ENCODE results near the gene HSPBAP1.
"Not testable (repeated sequence)": the region's sequence is repeated elsewhere in the genome, so short reads cannot be mapped to it uniquely, and the experiment has no call there.

The HSPBAP1 gene

DNA sequence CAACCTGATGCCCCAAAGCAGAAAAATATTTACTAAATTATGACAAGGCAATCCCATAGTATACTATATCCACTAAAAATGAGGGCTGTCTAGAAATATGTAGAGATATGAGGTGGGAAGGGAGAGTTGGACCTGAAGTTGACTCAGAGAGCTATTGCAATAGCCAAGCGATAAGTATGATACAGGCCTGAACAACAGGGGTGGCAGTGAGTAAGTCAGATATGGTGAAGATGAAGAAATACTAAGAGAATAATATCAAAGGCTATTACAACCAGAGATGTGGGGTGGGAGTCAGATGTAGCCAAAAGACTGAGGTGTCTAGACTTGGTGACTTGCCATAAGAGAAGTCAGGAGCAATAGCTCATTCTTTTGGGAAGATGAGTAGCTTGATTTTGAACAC, 9.2 kb downstream of the HSPBAP1 start:
- DNase-seq (ENCODE audit: low spot score) = peak; percentile 21

DNA sequence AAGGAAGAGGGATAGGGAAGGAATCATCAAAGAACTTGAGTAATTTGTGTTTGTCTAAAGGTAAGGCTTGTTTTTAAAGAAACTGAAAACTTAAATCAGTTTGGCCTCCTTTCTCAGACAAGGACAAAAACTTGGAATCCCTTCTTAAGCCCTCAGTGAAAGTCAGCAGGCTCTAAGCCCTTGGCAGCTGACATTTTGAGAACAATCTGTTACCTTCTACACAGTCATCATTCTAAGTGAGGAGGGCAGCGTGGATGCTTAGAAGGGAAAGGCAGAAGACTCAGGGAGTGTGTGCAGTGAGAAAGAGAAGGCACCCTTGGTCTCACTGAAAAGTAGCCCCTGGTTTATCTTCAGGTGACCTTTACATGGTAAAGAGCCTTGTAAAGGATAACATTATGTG, 10.8 kb downstream of the HSPBAP1 start:
- DNase-seq (ENCODE audit: low spot score) = no peak

DNA sequence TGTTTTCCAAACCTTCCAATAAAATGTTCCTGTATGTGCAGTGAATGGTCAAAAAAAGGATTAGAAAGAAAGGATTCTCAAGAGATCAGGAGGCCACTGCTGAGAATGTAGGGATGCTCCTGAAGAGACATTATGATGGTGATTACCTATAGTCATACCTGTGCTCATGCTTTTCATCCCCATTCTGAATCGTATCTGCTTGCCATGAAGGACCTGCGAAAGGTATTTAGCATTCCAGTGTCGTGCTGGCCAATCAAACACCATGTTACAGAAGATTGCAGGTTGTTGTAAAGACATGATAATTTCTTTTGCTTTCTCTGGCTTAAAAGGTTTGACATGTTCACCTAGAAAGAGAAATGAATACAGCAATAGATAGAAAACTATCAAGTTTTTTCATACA, 16.1 kb downstream of the HSPBAP1 start:
- DNase-seq (ENCODE audit: low spot score) = no peak

DNA sequence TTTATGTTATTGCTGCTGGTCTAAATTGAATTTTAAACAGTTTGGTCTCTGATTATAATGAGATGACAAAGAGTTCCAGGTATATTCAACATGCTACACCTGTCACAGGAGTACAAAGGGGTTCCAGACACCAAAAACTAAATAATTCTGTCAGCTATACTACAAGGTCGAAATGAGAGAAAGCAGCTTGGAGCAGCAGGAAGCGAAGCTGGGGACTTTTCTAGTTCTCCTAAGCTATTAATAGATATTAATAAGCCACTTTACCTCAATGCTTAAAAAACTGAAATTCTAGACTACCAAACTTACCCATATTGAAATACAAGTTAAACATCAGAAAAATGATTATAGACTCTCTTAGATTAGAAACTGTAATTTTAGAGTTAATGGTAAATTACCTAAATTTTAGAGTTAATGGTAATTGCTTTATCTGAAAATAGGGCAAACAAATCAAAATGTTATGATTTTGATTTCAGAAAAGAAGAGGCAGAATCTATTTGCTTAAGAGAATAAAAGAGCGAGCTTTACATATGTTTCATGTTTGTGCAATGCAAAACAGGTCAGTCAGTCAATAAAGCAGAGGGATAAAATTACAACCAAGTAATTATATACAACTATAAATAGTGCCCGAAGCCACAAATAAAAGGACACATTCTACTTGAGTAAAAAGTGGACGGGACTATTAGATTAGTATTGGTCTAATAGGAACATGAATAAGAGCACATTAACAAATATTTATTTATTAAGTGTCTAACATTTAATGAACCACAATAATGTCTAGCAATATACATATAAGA, 16.8 kb downstream of the HSPBAP1 start:
- no peak for DNase-seq (ENCODE audit: low spot score)

DNA sequence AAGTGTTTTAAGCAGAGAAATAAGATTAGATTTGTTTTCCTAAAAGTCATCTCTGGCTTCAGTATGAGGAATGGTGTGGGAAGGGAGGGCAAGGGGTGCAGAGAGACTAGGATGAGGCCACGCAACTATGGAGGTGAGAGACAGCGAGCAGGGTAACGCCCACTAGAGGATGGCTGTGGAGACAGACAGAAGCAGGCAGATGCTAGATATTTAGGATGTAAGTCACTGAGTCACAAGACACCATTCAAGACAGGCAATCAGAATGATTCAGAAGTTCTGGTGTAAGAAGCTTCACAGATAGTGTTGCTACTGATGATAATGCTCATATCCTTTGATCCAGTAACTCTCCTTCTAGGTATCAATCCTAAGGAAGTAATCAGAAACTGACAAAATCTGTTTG, 19.1 kb downstream of the HSPBAP1 start:
- no peak for DNase-seq (ENCODE audit: low spot score)

DNA sequence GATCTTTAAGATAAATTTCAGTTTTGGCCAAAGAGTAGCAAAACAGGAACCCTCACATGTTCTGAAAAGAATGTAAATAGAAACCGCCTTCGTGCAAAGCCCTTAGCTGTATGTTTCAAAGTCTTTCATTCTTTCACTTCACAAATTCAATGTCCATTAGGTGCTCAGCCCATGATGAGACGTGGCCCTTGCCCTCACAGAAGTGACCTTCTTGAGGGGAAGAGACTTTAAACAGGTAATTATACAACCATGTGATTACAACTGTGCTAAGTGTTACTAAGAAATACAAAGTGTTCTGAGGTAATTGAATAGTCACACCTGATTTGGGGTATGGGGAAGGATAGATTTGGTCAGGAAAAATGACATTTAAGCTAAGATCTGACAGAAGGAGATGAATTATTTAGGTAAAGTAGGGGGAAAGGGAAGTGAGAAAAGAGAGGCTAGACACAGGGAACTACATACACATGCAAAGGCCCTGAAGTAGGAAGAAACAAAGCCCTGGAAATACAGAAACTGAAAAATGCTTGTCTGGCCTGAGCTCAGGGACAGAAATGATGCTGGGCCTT, 19.6 kb downstream of the HSPBAP1 start:
- no peak for DNase-seq (ENCODE audit: low spot score)

DNA sequence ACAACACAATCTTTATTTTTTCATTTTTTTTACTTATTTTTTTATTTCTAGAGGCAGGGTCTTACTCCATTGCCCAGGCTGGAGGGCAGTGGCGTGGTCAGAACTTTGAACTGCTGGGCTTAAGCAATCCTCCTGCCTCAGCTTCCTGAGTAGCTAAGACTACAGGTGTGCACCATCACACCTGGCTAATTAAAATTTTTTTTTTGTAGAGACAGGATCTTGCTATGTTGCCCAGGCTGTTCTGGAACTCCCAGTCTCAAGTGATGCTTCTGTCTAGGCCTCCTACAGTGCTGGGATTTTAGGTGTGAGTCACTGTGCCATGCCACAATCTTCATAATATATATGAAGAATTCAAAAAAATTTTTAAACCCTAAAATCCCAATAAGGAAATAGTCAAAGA, 20.8 kb downstream of the HSPBAP1 start:
- DNase-seq (ENCODE audit: low spot score) = no peak

DNA sequence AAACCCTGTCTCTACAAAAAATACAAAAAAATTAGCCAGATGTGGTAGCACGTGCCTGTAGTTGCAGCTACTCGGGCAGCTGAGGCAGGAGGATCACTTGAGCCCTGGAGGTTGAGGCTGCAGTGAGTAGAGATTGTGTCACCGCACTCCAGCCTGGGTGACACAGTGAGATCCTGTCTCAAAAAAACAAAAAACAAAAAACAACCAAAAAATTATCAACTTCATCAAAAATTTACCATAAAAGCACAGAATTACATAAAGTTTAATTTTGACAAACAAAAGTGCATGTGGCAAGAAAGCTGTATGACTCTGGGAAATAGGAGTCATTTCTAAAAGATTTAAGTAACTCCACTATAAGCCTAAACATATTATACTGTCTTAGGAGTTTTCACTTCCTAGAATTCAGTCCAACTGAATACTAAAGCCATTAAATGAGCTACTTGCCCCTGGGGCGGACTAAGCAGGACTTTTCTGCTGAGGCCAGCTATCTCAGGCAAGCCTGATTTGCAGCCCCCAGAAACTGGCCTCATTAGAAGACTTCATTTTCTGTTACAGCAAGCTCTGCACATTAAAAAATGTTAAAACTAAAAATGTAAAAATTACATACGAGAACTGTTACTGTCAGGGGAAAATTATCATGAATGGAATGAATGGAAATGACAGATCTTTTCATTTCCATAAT, 23.0 kb downstream of the HSPBAP1 start:
- DNase-seq (ENCODE audit: low spot score) = no peak

DNA sequence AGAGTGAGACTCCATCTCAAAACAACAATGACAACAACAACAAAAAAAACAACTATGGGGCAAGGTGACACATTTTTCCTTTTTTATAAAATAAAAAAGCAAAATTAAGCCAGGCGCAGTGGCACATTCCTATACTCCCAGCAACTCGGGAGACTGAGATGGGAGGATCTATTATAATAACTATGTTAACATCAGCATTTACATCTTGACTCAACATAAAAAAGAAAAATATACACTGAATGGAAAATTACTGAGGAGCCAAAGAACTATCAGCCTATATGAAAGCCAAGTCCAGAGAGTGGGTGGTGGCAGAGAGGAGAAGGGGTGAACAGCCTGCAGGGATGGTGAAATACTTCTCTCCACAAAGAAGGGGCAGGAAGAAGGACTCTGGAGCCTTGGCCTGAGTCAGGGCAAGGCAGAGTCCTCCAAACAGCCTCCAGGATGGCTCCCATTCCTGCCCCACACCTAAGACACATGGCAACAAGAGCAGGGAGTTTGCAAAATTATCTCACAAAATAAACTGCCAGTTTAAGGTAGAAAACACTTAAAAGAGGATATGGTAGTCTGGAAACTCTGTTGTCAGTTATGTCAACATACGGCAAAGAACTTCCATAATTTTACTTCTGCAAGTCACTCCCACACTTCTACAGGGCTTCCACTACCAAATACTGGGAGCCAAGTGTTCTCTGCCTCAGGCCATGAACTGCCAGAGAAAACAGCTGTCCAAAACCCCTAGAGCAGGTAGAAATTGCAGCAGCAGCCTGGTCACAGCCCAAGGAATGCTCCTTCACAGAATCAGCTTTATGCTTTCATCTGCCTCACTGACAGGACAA, 25.9 kb downstream of the HSPBAP1 start:
- no peak for DNase-seq (ENCODE audit: low spot score)

DNA sequence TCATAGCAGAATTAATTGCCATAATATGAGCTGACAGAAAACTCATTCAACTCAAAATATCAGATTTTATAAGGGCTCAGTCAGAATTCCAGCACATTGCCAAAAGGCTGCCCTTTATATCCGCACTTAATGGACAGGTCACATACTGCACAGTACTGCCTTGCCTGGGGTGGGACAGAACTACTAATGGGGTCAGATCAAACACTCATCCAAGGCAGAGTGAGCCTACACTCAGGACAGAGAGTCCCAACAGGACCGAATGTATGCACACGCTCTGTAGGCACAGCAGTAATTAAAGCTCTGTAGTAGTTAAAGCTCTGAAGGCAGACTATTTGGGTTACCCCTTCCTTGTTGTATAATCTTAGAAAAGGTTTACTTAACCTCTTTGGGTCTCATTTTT, 27.2 kb downstream of the HSPBAP1 start:
- no peak for DNase-seq (ENCODE audit: low spot score)

DNA sequence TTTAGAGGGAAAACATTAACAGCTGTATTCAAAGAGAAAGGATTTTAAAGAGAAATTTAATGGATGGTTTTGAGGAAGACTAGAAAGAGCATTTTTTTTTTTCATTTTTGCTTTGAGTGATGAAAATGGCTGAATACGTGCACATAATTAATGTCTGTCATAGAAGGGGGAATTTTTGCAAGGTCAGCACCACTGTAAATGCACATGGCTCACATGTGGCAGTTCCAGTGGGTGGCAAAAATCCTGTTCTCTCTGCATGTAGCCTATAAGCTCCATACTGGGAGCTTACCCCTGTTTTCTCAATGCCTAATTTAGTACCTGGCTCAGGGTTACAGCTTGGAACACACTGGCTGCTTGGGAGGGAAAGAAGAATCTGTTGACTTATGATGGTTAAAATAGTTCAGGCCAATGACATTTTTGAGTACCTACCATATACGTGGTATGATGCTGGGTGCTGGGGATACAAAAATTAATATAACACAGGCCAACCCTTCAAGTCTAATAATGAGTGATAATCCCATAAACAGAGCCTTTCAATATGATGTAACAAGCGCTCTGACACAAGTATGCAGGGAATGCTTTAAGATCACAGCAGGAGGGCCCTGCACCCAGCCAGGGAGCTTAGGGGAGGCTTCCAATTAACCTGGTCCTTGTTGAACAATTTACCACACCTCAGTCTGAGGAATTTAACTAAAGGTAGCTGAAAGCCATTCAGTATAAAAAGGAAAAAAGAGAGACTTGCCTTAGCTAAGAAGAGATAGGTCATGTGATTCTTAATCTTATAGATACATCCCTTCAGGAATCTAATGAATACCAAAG, 33.0 kb downstream of the HSPBAP1 start:
- DNase-seq (ENCODE audit: low spot score) = no peak

DNA sequence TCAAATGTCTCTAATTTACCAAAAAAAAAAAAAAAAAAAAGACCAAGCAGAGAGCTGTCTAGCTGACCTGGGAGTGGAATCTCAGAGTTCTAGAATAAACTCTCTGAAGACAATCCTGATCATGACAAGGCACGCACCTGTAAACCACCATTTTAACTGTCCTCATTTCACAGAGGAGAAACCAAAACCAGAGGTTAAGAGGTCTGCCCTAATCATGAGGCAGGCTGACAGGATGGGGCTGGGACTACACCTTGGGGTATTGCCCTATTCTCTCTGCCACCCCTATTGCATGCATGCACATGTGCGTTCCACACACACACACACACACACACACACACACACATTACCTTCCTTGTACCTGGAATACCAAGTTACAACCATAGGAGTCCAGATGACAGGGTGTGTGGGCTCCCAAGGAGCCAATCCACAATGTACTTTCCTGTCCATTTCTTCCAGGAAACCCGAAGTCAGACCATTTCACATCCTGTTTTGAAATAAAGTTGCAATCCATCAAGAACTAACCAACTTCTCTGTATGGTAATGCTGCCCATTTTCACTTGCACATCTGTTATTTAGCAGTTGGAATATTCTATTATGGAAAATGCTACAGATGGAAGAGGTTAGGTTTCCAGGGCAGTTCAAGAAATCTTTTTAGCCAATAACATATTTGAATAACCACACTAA, 34.6 kb downstream of the HSPBAP1 start:
- DNase-seq (ENCODE audit: low spot score) = no peak

DNA sequence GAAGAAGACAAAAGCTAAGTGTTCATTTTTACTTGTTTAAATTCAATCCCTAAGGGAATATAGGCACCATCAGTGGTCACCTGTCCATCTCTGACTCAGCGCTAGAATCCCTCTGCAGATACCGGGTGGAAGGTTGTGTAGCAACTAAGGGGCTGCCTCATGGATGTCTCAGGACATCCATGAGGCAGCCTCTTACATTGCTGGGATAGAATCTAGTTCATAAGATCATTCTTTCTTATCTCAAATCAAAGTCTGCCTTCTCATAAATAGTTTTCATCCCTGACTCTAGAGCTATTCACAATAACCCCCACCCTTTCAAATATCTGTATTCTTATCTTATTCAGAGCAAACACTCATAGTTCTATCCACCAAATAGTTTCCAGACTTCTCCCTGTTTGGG, 38.1 kb downstream of the HSPBAP1 start:
- no peak for DNase-seq (ENCODE audit: low spot score)

DNA sequence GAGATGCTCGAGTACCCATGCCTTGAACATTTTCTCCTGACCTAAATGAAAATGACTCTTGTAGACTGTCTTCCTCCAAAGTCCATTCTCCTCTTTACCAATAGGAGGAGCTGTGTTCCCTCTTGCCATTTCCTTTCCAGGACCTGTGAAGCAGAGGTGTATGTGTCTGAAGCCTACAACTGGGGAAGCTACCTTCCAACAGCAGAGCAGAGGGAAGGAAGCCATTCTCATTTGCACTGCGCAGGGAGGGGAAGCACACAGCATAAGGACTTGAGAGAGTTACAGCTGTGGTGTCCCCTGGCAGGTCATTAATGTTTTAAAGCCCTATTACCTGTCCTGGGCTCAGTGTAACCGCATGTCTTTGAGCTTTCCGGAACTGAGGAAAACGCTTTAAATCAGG, 38.7 kb downstream of the HSPBAP1 start:
- DNase-seq (ENCODE audit: low spot score) = peak; percentile 27

DNA sequence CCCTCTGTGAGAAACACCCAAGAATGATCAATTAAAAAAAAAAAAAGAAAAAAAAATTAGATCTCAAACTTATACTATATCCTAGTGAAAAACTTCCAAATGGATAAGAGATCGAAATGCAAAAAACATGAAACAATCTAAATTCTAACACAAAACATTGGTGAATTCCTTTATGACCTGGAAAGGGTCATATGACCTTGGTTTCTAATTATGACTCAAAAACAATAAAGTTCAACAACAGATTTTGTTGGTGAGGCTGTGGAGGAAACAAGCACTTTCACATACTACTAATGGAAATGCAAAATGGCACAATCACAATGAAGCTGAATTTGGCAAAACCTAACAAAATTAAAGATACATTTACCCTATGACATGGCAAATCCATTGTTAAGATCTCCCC, 45.3 kb downstream of the HSPBAP1 start:
- DNase-seq (ENCODE audit: low spot score) = no peak

DNA sequence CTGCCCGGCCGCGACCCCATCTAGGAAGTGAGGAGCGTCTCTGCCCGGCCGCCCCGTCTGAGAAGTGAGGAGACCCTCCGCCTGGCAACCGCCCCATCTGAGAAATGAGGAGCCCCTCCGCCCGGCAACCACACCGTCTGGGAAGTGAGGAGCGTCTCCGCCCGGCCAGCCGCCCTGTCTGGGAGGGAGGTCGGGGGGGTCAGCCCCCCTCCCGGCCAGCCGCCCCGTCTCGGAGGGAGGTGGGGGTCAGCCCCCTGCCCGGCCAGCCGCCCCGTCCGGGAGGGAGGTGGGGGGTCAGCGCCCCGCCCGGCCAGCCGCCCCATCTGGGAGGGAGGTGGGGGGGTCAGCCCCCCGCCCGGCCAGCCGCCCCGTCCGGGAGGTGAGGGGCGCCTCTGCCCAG, 46.3 kb downstream of the HSPBAP1 start:
- DNase-seq (ENCODE audit: low spot score) = not testable (repeated sequence)

DNA sequence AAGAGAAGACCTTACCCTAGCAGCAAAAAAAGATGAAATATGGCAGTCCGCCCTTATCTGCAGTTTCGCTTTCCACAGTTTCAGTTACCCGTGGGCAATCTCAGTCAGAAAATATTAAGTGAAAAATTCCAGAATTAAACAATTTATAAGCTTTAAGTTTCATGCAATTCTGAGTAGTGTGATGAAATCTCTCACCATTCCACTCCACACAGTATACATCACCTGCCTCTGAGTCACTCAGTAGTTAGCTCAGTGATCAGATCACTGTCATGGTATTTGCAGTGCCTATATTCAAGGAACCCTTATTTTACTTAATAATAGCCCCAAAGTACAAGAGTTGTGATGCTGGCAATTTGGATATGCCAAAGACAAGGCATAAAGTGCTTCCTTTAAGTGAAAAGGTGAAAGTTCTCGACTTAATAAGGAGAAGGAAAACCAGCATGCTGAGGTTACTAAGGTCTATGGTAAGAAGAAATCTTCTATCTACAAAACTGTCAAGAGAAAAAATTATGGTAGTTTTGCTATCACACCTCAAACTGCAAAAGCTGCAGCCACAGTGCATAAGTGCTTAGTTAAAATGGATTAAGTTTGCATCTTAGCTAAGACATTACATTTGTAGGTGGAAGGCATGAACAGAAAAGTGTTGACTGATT, 48.1 kb downstream of the HSPBAP1 start:
- no peak for DNase-seq (ENCODE audit: low spot score)

DNA sequence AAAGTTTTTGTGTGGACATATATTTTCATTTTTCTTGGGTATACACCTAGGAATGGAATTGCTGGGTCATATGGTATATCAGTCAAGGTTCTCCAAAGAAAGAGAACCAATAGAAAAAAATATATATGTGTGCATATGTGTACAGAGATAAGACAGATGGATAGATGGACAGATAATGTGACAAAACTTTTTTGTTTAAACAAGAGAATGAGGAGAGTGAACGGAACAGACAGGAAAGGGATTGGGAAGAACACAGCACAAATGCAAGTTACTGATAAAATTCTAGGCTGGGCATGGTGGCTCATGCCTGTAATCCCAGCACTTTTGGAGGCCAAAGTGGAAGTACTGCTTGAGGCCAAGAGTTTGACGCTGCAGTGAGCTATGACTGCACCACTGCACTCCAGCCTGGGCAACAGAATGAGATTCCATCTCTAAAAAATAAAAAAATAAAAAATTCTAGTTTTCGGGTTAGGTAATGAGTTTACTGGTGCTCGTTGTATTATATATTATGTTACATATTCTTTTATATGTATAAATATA, 50.0 kb downstream of the HSPBAP1 start:
- no peak for DNase-seq (ENCODE audit: low spot score)

DNA sequence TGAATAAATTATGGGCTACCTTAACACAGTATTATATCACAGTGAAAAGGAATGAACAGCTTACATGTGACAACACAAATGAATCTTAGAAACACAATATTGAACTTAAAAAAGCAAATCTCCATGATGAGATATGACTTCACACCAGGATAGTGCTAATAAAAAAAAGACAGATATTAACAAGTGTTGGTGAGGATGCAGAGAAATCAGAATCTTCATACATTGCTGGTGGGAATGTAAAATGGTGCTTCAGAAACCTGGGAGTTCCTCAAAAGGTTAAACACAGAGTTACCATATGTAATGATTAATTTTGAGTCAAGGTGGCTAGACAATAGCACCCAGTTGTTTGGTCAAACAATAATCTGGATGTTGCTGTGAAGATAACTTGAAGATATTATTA, 51.4 kb downstream of the HSPBAP1 start:
- DNase-seq (ENCODE audit: low spot score) = no peak

DNA sequence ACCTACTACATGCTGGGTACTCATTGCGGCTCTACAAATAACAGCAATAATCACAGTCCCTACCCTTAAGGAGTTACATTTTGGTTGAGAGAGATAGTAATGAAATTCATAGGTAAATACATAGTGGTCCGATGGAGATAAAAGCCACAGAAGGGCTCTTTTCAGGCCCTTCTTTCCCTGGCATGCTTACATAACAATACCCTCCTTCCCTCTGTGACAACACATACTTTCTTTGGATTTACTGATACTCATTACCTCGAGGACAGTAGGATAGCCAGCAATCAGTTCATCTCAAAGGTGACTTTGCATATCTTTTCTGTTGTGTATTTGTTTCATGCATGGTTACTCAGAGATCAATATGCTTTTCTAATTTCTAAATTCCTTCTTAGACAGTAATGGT, 54.5 kb downstream of the HSPBAP1 start:
- no peak for DNase-seq (ENCODE audit: low spot score)
